A549 (cell line): ENCODE measurements around the gene REC114. TPM values are rescaled to one million over a fixed set of nuclear protein-coding genes. Genes with fewer than 3 reads are reported as not detected.

ENCODE experiments used
- ATAC-seq, 2 experiments: fragments of 200-7000 bp in 1 of 2; fragments of >200 bp in 1 of 2; cut with Nextera tagmentation in 1 of 2; cut with Tn5 transposase in 1 of 2; 3 replicates each; pipeline versions ENCODE4 v1.8.0 to v1.9.1; 2018 to 2020; ENCODE audit warnings: mild to moderate bottlenecking in 1 of 2, moderate library complexity in 1 of 2
- CTCF ChIA-PET: fragments of 300-600 bp; sonication (Branson Sonifier 250); formaldehyde crosslinking; extraction: SDS; loops from one replicate; lab custom pipeline; 2021; ENCODE audit warnings: antibody characterized with exemption, inconsistent platforms; lab: Yijun Ruan, JAX
- POLR2A ChIA-PET: fragments of 350-600 bp; formaldehyde crosslinking; extraction: SDS; loops from one replicate; lab custom pipeline; 2021; ENCODE audit warnings: antibody characterized with exemption, inconsistent platforms; lab: Yijun Ruan, JAX
- DNase-seq, 2 experiments: peaks; one replicate each; pipeline versions ENCODE4 v3.0.0 to v3.0.0-alpha.2; 2011 to 2016; ENCODE audit warnings: low read depth in 1 of 2, low spot score in 1 of 2
- FAIRE-seq: peaks from 2 replicates; lab custom pipeline; 2011; peaks lifted over from hg19 to GRCh38; lab: Jason Lieb, UNC
- H3K27ac ChIP-seq, 2 experiments: fragments of >200 bp; sonication (Bioruptor Twin); formaldehyde crosslinking; 3 replicates each; pipeline ENCODE4 v1.5.1; 2016 to 2017
- H3K4me1 ChIP-seq: fragments of >200 bp; sonication (Bioruptor Twin); formaldehyde crosslinking; 3 replicates; pipeline ENCODE4 v1.6.1; 2016
- H3K4me2 ChIP-seq: fragments of >200 bp; sonication (Bioruptor Twin); formaldehyde crosslinking; 3 replicates; pipeline ENCODE4 v1.6.1; 2016
- H3K4me3 ChIP-seq: fragments of >200 bp; sonication (Bioruptor Twin); formaldehyde crosslinking; 3 replicates; pipeline ENCODE4 v1.5.1; 2016
- H3K9me3 ChIP-seq: fragments of >200 bp; sonication (Bioruptor Twin); formaldehyde crosslinking; 3 replicates; pipeline ENCODE4 v1.6.1; 2016
- ATOH8 ChIP-seq: fragments of 250-450 bp; sonication (Bioruptor Pico); IDR thresholded peaks from 2 replicates; pipeline ENCODE4 v1.5.0; 2020; ENCODE audit warnings: low read depth, mild to moderate bottlenecking, moderate library complexity
- BCL3 ChIP-seq: fragments of >200 bp; sonication (Bioruptor Twin); formaldehyde crosslinking; IDR thresholded peaks from 3 replicates; pipeline ENCODE4 v1.6.1; 2016
- BHLHE40 ChIP-seq: IDR thresholded peaks from 2 replicates; pipeline ENCODE4 v1.6.1; 2012; ENCODE audit warnings: low read depth, low read length, inconsistent platforms
- CBX8 ChIP-seq: fragments of 200-600 bp; sonication (generic); IDR thresholded peaks from 2 replicates; pipeline ENCODE4 v1.6.1; 2016
- CHD4 ChIP-seq: fragments of 200-600 bp; sonication (generic); IDR thresholded peaks from 2 replicates; pipeline ENCODE4 v1.6.1; 2016; ENCODE audit warnings: antibody characterized with exemption, mild to moderate bottlenecking, borderline replicate concordance
- E2F6 ChIP-seq: IDR thresholded peaks from 2 replicates; pipeline ENCODE4 v1.6.1; 2012; ENCODE audit warnings: low read depth, borderline replicate concordance
- FOSB ChIP-seq: fragments of 250-450 bp; sonication (Bioruptor Pico); IDR thresholded peaks from 2 replicates; pipeline ENCODE4 v1.5.0; 2020; ENCODE audit warnings: mild to moderate bottlenecking, moderate library complexity
- FOXS1 ChIP-seq: fragments of 250-450 bp; sonication (Bioruptor Pico); IDR thresholded peaks from 2 replicates; pipeline ENCODE4 v1.5.0; 2020; ENCODE audit warnings: mild to moderate bottlenecking, moderate library complexity
- HDAC2 ChIP-seq: fragments of 200-600 bp; sonication (generic); IDR thresholded peaks from 2 replicates; pipeline ENCODE4 v1.6.1; 2016
- HOXB13 ChIP-seq: fragments of 250-450 bp; sonication (Bioruptor Pico); IDR thresholded peaks from 2 replicates; pipeline ENCODE4 v1.5.0; 2020; ENCODE audit warnings: low read depth, mild to moderate bottlenecking, moderate library complexity
- JUNB ChIP-seq: fragments of >200 bp; sonication (Bioruptor Twin); formaldehyde crosslinking; IDR thresholded peaks from 2 replicates; pipeline ENCODE4 v1.6.1; 2016
- KDM1A ChIP-seq: fragments of 200-600 bp; sonication (generic); IDR thresholded peaks from 2 replicates; pipeline ENCODE4 v1.6.1; 2016; ENCODE audit warnings: low read depth, mild to moderate bottlenecking
- MAFK ChIP-seq: fragments of 450-650 bp; IDR thresholded peaks from 2 replicates; pipeline ENCODE4 v1.6.1; 2014; ENCODE audit not compliant: partially characterized antibody
- MAX ChIP-seq: IDR thresholded peaks from 2 replicates; pipeline ENCODE4 v1.6.1; 2012
- MAZ ChIP-seq: fragments of 150-350 bp; IDR thresholded peaks from 2 replicates; pipeline ENCODE4 v1.6.1; 2014; ENCODE audit warnings: antibody characterized with exemption, low read depth, low read length, borderline replicate concordance
- PHF8 ChIP-seq: fragments of 200-600 bp; sonication (generic); IDR thresholded peaks from 2 replicates; pipeline ENCODE4 v1.6.1; 2016; ENCODE audit warnings: low read depth, mild to moderate bottlenecking, antibody characterized with exemption, moderate library complexity, borderline replicate concordance
- REST ChIP-seq: fragments of 200-600 bp; sonication (generic); IDR thresholded peaks from 2 replicates; pipeline ENCODE4 v1.6.1; 2016; ENCODE audit warnings: antibody characterized with exemption, mild to moderate bottlenecking, moderate library complexity
- RNF2 ChIP-seq: fragments of 200-600 bp; sonication (generic); IDR thresholded peaks from 2 replicates; pipeline ENCODE4 v1.6.1; 2016; ENCODE audit warnings: low read depth, mild to moderate bottlenecking, antibody characterized with exemption, moderate library complexity, borderline replicate concordance
- ZFP36 ChIP-seq: fragments of 450-650 bp; IDR thresholded peaks from 2 replicates; pipeline ENCODE4 v1.6.1; 2014; ENCODE audit warnings: borderline replicate concordance; ENCODE audit not compliant: partially characterized antibody
- WGBS: methylation state at CpG from one replicate; pipeline ENCODE4 v1.1.6; 2017; ENCODE audit errors: missing lambda C conversion rate; 5-methylcytosine and 5-hydroxymethylcytosine counted together
- polyA minus RNA-seq: library from RNA; depleted of rRNA, polyadenylated mRNA; stranded (reverse); fragments of >200 nt; gene quantifications from 2 replicates; pipeline ENCODE4 v1.2.3, GENCODE V29; 2011; rRNA and poly(A)+ RNA removed
- polyA plus RNA-seq, 4 experiments: library from polyadenylated mRNA; depleted of rRNA in 3 of 4; stranded (reverse); fragments of >200 nt; fragmentation: RNase III in 1 of 4; extraction: RNeasy Plus Mini Kit Qiagen cat#74134 plus additional on column Dnase treatment in 1 of 4; gene quantifications; 2 replicates in 3 of 4; 3 replicates in 1 of 4; pipeline ENCODE4 v1.2.3, GENCODE V29; 2011 to 2017

Gene REC114
- not detected in 2 replicates for polyA plus RNA-seq (2011; rRNA removed)
- not detected in 2 replicates for polyA plus RNA-seq (2012; cell fraction: cytosol; rRNA removed)
- polyA plus RNA-seq (2012; cell fraction: nucleus; rRNA removed) = not detected in 2 replicates
- polyA plus RNA-seq (2017; fragmentation: RNase III; extraction: RNeasy Plus Mini Kit Qiagen cat#74134 plus additional on column Dnase treatment) = not detected in 3 replicates
- not detected in 2 replicates for polyA minus RNA-seq

- H3K4me2 ChIP-seq = no peak within 1 kb of the TSS
- H3K27ac ChIP-seq = no peak within 1 kb of the TSS
- peaks cover 2% of the 10 kb centered on the region; the same call in 2 of the 3 replicates for H3K4me1 ChIP-seq
- POLR2A ChIA-PET = no interaction called here
- 0 out of 3 replicates have a peak, but pooled peaks cover 3% of the 10 kb centered on the region for H3K9me3 ChIP-seq
- no peak for DNase-seq
- FAIRE-seq = no peak
- no peak within 1 kb of the TSS for H3K4me3 ChIP-seq
- CTCF ChIA-PET = no interaction called here
- 67% methylated on average over 21 of the region's 22 CpGs for WGBS
- TF ChIP-seq RNF2 (no peak), CHD4 (no peak), HDAC2 (no peak), ATOH8 (CRISPR knock-in tag) (no peak), FOXS1 (CRISPR knock-in tag) (no peak), HOXB13 (CRISPR knock-in tag) (no peak), BHLHE40 (no peak), FOSB (CRISPR knock-in tag) (no peak), MAX (no peak)
- no peak for ATAC-seq
These were observed at the start of gene REC114 for GRCh38 chr15:73442968-73443367. Gene REC114, plus strand, starts transcription at chr15:73443164. Its CDS starts 22 bp downstream, at chr15:73443186.

GRCh38 chr15:73393336-73393735 lies 49.6 kb upstream of the REC114 start:
- Histone ChIP-seq H3K9me3 (no peaks in the 10 kb centered on the region), H3K4me1 (peaks cover 20% of the 10 kb centered on the region), H3K4me3 (no peak overlapping the region), H3K27ac (no peak overlapping the region), H3K4me2 (no peak overlapping the region)
- POLR2A ChIA-PET = interaction anchor here (0.5 kb wide), 1 partner anchor 146 kb away, joined by 4 read pairs; no protein-coding TSS in a partner anchor
- WGBS = 26% methylated on average over 2 of the region's 2 CpGs
- TF ChIP-seq RNF2 = no peak
- no peak for TF ChIP-seq MAZ
- CTCF ChIA-PET = interaction anchor here (1.1 to 2.0 kb wide), 3 partner anchors 18 to 25 kb away, joined by 3 to 6 read pairs (median 3); no protein-coding TSS in a partner anchor
- FAIRE-seq = no peak
- ATAC-seq = no peak
- no peak for DNase-seq

GRCh38 chr15:73394782-73395181 lies 48.2 kb upstream of the REC114 start:
- no peak overlapping the region for H3K4me2 ChIP-seq
- POLR2A ChIA-PET = no interaction called here
- H3K4me3 ChIP-seq = no peak overlapping the region
- ATAC-seq (no peak), FAIRE-seq (no peak), DNase-seq (no peak)
- TF ChIP-seq PHF8 = no peak
- no peak for TF ChIP-seq E2F6
- peaks cover 11% of the 10 kb centered on the region for H3K4me1 ChIP-seq
- CTCF ChIA-PET = interaction anchor here (0.6 to 0.8 kb wide), 2 partner anchors 8 to 574 kb away, joined by 3 read pairs; no protein-coding TSS in a partner anchor
- H3K27ac ChIP-seq = no peak overlapping the region
- no peaks in the 10 kb centered on the region for H3K9me3 ChIP-seq

GRCh38 chr15:73395671-73396070 lies 47.3 kb upstream of the REC114 start:
- POLR2A ChIA-PET = no interaction called here
- peaks cover 2% of the 10 kb centered on the region; the same call in 2 of the 3 replicates for H3K4me1 ChIP-seq
- 55% methylated on average over 2 of the region's 2 CpGs for WGBS
- no peak for FAIRE-seq
- CTCF ChIA-PET = interaction anchor here (1.4 kb wide), 1 partner anchor 10 kb away, joined by 3 read pairs; no protein-coding TSS in a partner anchor
- no peak overlapping the region for H3K4me3 ChIP-seq
- H3K9me3 ChIP-seq = no peaks in the 10 kb centered on the region
- H3K27ac ChIP-seq = no peak overlapping the region
- DNase-seq = no peak
- ATAC-seq = no peak
- H3K4me2 ChIP-seq = no peak overlapping the region
- no peak for TF ChIP-seq ZFP36
- no peak for TF ChIP-seq JUNB
- TF ChIP-seq BCL3 = no peak
- no peak for TF ChIP-seq KDM1A
- TF ChIP-seq HDAC2 = no peak
- no peak for TF ChIP-seq CBX8
- TF ChIP-seq MAX = no peak
- no peak for TF ChIP-seq MAFK
- no peak for TF ChIP-seq REST
- TF ChIP-seq HOXB13 (CRISPR knock-in tag) = no peak
